ENCODE data around the gene CASR.

Gene CASR

DNA sequence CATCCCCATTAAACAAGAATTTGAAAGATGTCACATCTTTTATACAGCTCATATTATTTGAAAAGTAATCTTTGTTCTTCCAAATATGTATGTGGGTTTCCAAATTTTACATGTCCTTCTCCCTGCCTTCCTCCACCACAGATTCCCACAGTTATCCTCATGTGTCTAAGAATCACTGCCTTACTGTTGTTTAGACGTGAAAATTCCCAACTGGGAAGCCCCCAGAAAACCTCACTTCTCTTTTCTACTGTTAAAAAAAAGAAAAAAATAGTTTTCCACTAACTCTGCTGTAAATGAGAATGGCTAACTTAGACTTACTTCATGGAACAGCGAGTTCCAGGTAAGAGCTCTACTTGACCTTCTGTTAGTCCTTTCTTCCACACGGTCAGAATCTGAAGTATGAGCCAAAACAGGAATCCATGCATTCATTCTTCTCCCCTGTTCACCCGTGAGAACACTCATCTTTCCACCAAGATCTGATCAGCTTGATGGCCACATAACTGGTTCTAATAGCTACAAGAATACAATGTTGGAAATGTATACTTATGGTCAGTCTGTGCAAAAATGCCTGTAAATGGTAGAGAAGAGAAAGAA is 123.7 kb downstream of the CASR start:
- TF ChIP-seq, protein P1, sequence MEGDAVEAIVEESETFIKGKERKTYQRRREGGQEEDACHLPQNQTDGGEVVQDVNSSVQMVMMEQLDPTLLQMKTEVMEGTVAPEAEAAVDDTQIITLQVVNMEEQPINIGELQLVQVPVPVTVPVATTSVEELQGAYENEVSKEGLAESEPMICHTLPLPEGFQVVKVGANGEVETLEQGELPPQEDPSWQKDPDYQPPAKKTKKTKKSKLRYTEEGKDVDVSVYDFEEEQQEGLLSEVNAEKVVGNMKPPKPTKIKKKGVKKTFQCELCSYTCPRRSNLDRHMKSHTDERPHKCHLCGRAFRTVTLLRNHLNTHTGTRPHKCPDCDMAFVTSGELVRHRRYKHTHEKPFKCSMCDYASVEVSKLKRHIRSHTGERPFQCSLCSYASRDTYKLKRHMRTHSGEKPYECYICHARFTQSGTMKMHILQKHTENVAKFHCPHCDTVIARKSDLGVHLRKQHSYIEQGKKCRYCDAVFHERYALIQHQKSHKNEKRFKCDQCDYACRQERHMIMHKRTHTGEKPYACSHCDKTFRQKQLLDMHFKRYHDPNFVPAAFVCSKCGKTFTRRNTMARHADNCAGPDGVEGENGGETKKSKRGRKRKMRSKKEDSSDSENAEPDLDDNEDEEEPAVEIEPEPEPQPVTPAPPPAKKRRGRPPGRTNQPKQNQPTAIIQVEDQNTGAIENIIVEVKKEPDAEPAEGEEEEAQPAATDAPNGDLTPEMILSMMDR (IDR thresholded peaks at IDR 0.05; ENCODE audit: low read depth, low read length) = no peak
- DNase-seq (ENCODE audit: low read depth in 2 of 2) = no peak
- H3K4me3 ChIP-seq (replicated peaks in 1 of 2; ENCODE audit: low read depth in 2 of 2, low read length in 2 of 2) = no peak overlapping the region

DNA sequence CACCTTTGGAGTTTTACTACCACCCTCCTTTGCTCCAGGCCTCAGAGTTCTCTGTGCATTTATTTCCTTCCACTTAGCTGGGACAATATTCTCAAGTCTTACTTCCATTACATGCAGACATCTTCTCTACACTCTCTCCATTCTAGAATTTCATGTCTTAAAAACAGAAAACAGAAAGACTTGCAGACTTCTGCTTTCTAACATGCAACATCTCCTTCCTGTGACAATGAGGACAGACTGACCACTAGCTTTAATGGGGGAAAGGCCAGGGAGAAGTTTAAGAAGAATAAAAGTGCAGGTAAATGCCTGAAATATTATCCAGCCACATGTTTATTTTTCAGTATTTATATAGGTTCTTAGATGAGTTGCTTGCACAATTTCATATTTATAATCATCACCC is 124.5 kb downstream of the CASR start:
- TF ChIP-seq, protein P1 (IDR thresholded peaks at IDR 0.05; ENCODE audit: low read depth, low read length) = no peak
- no peak for DNase-seq (ENCODE audit: low read depth in 2 of 2)

DNA sequence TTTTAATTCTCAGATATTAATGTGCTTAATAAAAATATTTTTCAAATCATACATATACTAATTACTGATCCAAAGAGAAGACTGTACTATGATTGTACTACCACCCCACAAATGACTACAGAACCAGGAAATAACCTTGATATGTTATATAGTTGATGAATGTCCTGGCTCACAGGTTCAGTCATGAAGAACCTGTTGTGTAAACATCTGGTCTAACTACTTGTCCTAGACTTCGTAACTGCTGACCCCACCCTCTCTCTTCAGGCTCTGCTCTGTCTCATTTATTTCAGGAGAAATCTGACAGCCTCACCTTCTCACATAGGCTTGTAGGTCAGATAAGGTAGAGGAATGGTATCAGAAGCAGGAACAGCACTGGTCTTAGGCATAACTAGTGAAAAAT is 126.9 kb downstream of the CASR start:
- no peak overlapping the region for H3K4me3 ChIP-seq (replicated peaks in 1 of 2; ENCODE audit: low read depth in 2 of 2, low read length in 2 of 2)
- TF ChIP-seq, protein P1 (IDR thresholded peaks at IDR 0.05; ENCODE audit: low read depth, low read length) = no peak
- DNase-seq (ENCODE audit: low read depth in 2 of 2) = no peak

More for the DNA sequence above, 124.5 kb downstream of the CASR start:
- no peak overlapping the region for H3K4me3 ChIP-seq (replicated peaks in 1 of 2; ENCODE audit: low read depth in 2 of 2, low read length in 2 of 2)

DNA sequence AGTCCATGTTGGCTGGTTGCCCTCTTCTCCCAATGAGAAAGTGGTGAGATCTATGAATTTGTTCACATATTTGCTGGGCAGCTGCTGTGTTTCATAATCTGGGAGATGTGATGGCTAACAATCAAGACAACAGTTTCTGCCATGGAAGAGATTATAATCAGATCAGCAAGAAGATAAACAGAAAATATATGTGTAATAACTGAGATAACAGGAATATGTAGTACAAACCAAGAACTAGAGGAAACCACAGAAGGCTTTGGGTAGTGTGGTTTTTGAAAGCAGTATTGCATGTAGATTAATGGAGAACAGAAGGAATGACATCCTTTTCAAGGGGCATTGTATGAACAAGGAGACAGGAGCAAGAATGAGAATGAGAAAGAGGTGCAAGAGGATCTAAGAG is 129.4 kb downstream of the CASR start:
- TF ChIP-seq, protein P1 (IDR thresholded peaks at IDR 0.05; ENCODE audit: low read depth, low read length) = no peak
- peak in 1 of 2 donors; percentile 5 for DNase-seq (ENCODE audit: low read depth in 2 of 2)
- no peak overlapping the region for H3K4me3 ChIP-seq (replicated peaks in 1 of 2; ENCODE audit: low read depth in 2 of 2, low read length in 2 of 2)

DNA sequence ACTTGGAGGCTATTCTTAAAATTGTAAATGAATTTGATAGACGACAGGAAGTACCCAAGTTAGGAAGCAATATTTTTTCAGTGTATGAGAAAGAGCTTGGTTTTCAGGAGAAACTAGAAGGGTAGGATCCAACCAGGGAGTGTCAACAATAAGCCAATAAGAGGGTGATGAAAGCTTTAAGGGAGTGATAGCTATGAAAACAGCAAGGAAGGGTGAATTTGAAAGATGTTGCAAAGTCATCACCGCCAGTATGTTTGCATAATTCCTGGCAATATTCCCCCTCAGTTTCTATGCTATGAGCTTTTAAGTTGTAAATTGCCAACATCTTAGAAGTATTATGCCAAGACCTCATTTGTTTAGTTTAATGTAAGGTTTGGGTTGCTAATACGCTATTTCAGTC is 129.8 kb downstream of the CASR start:
- no peak overlapping the region for H3K4me3 ChIP-seq (replicated peaks in 1 of 2; ENCODE audit: low read depth in 2 of 2, low read length in 2 of 2)
- peak in 1 of 2 donors; percentile 6 for DNase-seq (ENCODE audit: low read depth in 2 of 2)
- TF ChIP-seq, protein P1 (IDR thresholded peaks at IDR 0.05; ENCODE audit: low read depth, low read length) = no peak

DNA sequence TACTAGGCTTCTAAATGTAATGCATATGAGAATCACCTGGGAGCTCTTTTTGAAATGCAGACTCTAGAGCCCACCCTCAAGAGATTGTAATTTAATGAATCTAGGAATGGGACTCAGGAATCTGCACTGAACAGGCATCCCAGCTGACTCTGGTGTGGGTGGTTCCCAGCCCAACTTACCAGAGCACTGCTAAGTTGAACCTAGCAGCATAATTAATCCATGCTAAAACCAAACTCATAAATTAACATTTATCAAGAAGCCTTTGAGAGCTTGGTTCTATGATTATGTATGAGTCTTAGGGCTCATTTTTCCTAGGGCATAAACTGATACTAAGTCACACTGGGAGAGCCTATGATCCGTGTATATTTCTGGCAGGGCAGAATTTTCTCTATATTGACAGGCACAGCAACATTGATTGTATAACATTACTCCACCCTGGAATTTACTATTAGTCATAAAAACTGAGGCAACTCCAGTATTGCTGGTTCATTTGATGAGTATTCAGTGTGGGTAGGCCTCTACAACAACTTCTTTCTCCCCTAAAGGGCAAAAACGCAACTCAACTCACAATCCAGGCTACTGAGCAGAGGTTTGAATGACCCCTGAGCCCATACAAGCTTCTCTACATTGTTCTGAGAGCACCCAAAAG is 130.9 kb downstream of the CASR start:
- TF ChIP-seq, protein P1 (IDR thresholded peaks at IDR 0.05; ENCODE audit: low read depth, low read length) = no peak
- H3K4me3 ChIP-seq (replicated peaks in 1 of 2; ENCODE audit: low read depth in 2 of 2, low read length in 2 of 2) = no peak overlapping the region
- peak in 1 of 2 donors; percentile 10 for DNase-seq (ENCODE audit: low read depth in 2 of 2)

Data from cardiac fibroblast (primary cell).